GM21529 (cell line): Measurements from ENCODE around the gene MTMR11.
"Not testable (repeated sequence)": the region's sequence is repeated elsewhere in the genome, so short reads cannot be mapped to it uniquely, and the experiment has no call there.

Source experiments
- ATAC-seq: cut with Tn5 transposase; IDR thresholded peaks from one replicate; pipeline ENCODE4 v1.9.1; 2021; ENCODE audit not compliant: unreplicated experiment

Gene MTMR11

DNA sequence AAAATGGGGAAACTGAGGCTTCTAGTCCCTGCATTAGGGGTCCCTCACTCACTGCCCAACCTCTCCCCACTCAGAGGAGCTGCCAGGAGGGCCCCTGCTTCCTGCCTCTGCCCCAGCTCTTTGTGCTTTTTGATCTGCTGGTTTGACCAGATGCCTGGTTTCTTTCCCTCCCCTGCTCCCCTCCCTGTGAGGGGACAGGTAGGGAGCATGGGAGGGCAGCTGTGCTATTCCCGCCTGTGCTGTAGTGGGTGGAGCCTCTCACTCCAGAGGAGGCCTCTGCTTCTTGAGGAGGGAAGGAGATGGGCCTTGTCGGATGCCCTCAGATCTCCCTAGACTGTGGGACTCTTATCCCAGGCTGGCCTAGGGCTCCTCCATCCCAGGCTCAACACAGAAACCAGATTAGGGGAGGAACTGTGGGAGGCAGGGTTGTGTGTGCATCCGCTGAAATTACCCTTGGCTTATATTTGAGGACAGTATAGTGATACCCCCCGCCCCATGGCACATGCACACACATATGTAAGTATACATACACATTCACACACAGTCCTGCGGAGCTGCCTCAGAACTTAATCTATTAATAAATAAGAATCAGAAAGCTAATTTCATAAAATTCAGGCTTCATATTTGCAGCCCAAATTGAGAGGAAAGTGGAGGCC is 32.7 kb downstream of the MTMR11 start:
- no peak for ATAC-seq

DNA sequence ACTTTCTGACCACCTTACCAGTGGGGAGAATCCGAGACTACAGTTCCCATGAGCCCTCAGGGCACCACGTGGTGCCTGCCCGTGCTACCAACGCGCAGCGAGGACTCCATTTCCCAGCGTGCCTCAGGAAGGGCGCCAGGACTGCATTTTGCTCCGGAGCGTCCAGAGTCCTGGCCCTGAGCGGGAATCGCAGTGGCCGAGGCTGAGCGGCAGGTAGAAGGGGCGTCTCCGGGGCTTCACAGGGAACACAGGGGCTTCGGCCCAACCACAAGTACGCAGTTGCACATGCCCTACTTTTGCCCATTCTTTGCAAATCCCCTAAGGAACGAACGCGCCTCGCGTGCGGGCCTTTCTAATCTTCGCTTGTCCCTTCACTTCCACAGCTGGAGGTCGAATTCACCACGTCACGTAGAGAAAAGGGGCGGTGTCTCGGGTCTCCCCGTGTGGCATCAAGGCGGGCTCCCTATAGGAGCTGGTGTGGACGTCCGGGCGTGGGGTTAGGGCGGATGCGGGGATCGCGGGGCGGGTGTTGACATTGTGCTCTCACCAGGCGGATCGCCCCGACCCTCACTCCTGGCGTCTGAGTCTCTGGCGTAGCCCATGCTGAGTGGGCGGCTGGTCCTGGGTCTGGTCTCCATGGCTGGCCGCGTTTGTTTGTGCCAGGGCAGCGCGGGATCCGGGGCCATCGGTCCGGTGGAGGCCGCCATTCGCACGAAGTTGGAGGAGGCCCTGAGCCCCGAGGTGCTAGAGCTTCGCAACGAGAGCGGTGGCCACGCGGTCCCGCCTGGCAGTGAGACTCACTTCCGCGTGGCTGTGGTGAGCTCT is 37.0 kb downstream of the MTMR11 start, which contains the start of gene BOLA1:
Gene BOLA1 (plus strand): TSS at position 109 of the 825 bp plus-strand sequence. CDS start 492 bp downstream, at position 601.
- peak; percentile 98 for ATAC-seq

- no peak for ATAC-seq
These were observed 40.1 kb downstream of the MTMR11 start for GRCh38 chr1:149896575-149896974.

- ATAC-seq: no peak
These were observed 47.7 kb downstream of the MTMR11 start for GRCh38 chr1:149888999-149889289.

GRCh38 chr1:149888247-149888998 is 48.3 kb downstream of the MTMR11 start:
- ATAC-seq: peak; percentile 19

DNA sequence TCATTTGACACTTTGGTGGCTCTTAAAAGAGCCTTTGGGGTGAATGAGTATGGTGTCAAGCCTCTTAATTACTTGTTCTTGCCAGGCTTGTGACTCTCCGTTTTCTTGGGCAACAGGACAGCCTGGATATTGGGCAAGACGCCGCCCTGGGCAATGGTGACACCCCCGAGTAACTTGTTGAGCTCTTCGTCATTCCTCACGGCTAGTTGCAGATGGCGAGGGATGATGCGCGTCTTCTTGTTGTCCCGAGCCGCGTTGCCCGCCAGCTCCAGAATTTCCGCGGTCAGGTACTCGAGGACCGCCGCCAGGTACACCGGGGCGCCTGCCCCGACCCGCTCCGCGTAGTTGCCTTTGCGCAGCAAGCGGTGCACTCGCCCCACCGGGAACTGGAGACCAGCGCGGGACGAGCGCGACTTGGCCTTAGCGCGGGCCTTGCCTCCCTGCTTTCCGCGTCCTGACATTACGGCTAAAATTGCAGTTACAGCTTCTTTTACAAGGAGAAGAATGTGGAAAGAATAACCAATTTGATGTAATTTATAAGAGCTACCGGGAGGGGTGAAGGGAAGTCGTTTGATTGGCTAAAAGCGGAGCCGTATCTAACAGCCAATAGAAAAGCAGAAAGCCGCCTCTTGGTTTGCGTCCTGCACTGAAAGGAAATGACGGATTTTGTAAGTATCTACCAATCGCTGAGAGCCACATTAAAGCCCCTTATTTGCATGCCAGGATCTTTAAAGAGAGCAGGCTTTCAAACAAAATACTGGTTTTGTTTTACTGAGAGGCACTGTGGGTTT is 49.0 kb downstream of the MTMR11 start:
- peak; percentile 44 for ATAC-seq

DNA sequence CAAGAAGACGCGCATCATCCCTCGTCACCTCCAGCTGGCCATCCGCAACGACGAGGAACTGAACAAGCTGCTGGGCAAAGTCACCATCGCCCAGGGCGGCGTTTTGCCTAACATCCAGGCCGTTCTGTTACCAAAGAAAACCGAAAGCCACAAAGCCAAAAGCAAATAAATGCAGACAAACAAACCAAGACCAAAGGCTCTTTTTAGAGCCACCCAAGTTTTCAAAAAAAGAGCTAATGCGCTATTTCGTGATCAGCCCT is 49.6 kb downstream of the MTMR11 start:
- not testable (repeated sequence) for ATAC-seq

DNA sequence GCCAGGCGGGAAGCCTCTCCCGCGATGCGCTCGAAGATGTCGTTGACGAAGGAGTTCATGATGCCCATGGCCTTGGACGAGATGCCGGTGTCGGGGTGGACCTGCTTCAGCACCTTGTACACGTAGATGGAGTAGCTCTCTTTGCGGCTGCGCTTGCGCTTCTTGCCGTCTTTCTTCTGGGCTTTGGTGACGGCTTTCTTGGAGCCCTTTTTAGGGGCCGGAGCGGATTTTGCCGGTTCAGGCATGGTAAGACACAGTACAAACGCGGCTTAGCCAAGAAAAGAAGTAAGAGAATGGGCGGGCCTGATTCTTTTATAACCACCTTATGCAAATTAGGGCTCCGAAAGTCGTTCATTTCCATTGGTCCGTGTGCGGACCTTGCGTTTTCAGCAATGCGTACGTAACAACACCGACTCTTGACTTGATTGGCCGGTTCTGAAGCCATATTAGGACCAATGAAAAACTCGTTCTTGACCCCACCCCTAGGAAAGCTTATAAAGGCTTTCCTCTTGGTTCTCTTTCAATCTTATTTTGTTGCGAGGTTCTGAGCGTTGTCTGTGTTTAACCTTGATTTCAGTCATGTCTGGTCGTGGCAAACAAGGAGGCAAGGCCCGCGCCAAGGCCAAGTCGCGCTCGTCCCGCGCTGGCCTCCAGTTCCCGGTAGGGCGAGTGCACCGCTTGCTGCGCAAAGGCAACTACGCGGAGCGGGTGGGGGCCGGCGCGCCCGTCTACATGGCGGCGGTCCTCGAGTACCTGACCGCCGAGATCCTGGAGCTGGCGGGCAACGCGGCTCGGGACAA is 50.1 kb downstream of the MTMR11 start:
- ATAC-seq: peak; percentile 60

DNA sequence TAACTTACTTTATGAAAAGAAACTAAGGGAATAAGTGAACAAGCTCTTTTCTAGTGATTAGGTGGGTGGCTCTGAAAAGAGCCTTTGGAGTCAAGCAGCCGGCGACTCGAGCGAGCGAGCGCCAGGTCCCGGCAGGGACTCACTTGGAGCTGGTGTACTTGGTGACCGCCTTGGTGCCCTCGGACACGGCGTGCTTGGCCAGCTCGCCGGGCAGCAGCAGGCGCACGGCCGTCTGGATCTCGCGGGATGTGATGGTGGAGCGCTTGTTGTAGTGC is 50.6 kb downstream of the MTMR11 start:
- not testable (repeated sequence) for ATAC-seq

DNA sequence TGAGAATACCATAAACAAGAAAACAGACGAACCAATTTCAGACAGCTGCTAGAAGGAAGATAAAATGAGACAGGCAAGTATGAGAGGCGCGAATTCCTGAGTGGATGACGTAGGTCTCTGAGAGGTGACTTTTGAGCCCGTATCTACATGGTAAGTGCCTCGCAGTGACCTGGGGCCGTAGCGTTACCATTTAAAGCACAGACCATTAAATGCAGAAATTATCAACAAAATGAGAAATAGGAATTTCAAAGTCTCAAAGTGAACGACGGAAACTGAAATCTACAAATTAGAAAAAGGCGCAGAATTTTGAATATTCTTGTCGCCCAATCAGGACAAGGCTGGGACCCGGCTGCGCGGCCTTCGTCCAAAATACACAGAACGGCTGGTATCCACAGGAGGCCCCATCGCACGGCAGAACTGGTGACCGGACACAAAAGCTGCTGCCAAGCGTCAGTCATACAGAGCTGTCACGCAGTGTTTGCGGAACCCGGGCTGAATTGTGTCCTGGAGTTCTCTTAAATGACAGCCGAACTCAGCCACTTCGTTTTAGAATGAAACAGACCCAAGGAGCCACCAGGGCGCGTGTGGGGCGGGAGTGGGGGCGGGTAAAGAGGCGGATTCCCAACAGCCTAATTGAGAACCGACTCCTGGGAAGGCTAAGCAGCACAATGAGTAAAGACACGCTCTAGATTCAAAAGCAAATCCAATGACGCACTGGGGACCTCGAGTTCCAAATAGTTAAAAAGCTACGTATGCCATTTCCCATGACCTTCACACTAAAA is 51.1 kb downstream of the MTMR11 start:
- ATAC-seq: no peak

- no peak for ATAC-seq
These were observed 52.0 kb downstream of the MTMR11 start for GRCh38 chr1:149884433-149885338.

DNA sequence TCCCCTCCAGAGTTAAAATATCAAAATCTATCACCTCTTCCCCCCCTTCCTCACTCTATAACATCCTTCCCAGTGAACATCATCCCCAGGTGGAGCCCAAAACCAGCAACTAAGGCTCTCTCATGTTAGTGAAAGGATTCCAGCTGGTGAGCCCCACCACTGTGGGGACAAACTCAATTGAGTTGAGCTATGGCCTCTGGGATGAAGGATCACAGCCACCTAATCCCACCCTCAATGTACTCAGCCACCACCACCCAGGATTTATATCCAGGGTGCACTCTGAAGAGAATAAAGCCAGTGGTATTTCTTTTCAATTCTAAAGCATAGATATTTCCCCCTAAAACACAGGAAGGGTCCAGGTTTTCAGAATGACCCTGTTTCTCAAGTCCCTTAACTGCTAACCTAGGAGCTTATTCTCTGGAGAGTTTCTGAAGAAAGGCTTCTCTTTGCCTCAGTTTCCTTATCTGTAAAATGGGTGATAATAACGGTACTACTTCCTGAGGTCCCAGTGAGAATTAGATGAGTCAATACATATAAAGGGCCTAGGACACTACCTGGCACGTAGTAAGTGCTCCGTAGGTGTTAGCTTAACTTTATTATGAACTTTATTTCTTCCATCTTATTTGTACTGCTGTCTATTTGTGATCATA is 53.0 kb downstream of the MTMR11 start:
- ATAC-seq: no peak

GRCh38 chr1:149881876-149882275 is 54.8 kb downstream of the MTMR11 start:
- no peak for ATAC-seq

- ATAC-seq: no peak
These were observed 57.1 kb downstream of the MTMR11 start for GRCh38 chr1:149879556-149879955.
